Liver (tissue), 3 donors: ENCODE data around the gene HIVEP3.

Source experiments
- ATF3 ChIP-seq: IDR thresholded peaks from 2 replicates; pipeline ENCODE4 v1.6.1; 2016; ENCODE audit warnings: antibody characterized with exemption
- EGR1 ChIP-seq, 2 donors: IDR thresholded peaks; 2 replicates each; pipeline ENCODE4 v1.6.1; 2016 to 2018; ENCODE audit warnings: antibody characterized with exemption in 2 of 2, low read depth in 2 of 2
- JUND ChIP-seq, 2 donors: IDR thresholded peaks; 2 replicates each; pipeline ENCODE4 v1.6.1; 2016; ENCODE audit warnings: antibody characterized with exemption in 2 of 2
- TAF1 ChIP-seq: conservative IDR thresholded peaks from 2 replicates; pipeline ENCODE4 v1.6.1; 2016; ENCODE audit warnings: antibody characterized with exemption, mild to moderate bottlenecking
- YY1 ChIP-seq: IDR thresholded peaks from 2 replicates; pipeline ENCODE4 v1.6.1; 2016; ENCODE audit warnings: antibody characterized with exemption, mild to moderate bottlenecking
- ZBTB33 ChIP-seq: IDR thresholded peaks from 2 replicates; pipeline ENCODE4 v1.6.1; 2016; ENCODE audit warnings: antibody characterized with exemption
- TF ChIP-seq, protein P1 (sequence below): fragments of 150-350 bp; IDR thresholded peaks from 2 replicates; pipeline ENCODE4 v1.5.1; 2017; ENCODE audit warnings: improper control_type of control experiment, low read depth, low read length; ENCODE audit not compliant: missing input control
- TF ChIP-seq, protein P2 (sequence below): IDR thresholded peaks from 2 replicates; pipeline ENCODE4 v1.6.1; 2016; ENCODE audit warnings: antibody characterized with exemption
- TF ChIP-seq, protein P3 (sequence below): IDR thresholded peaks from 2 replicates; pipeline ENCODE4 v1.6.1; 2016; ENCODE audit warnings: antibody characterized with exemption, mild to moderate bottlenecking
- donor health status: healthy.
- donor health status: healthy.

GRCh38 chr1:41823471-41823870 is 95.3 kb downstream of the HIVEP3 start:
- TF ChIP-seq, protein P1, sequence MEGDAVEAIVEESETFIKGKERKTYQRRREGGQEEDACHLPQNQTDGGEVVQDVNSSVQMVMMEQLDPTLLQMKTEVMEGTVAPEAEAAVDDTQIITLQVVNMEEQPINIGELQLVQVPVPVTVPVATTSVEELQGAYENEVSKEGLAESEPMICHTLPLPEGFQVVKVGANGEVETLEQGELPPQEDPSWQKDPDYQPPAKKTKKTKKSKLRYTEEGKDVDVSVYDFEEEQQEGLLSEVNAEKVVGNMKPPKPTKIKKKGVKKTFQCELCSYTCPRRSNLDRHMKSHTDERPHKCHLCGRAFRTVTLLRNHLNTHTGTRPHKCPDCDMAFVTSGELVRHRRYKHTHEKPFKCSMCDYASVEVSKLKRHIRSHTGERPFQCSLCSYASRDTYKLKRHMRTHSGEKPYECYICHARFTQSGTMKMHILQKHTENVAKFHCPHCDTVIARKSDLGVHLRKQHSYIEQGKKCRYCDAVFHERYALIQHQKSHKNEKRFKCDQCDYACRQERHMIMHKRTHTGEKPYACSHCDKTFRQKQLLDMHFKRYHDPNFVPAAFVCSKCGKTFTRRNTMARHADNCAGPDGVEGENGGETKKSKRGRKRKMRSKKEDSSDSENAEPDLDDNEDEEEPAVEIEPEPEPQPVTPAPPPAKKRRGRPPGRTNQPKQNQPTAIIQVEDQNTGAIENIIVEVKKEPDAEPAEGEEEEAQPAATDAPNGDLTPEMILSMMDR = no peak
- TF ChIP-seq EGR1 (IDR thresholded peaks at IDR 0.05; ENCODE audit: low read depth in 2 of 2) (no peak), TAF1 (no peak), JUND (IDR thresholded peaks at IDR 0.05) (no peak), ATF3 (no peak), YY1 (no peak), ZBTB33 (no peak)
- TF ChIP-seq, protein P2, sequence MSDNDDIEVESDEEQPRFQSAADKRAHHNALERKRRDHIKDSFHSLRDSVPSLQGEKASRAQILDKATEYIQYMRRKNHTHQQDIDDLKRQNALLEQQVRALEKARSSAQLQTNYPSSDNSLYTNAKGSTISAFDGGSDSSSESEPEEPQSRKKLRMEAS = no peak
- TF ChIP-seq, protein P3, sequence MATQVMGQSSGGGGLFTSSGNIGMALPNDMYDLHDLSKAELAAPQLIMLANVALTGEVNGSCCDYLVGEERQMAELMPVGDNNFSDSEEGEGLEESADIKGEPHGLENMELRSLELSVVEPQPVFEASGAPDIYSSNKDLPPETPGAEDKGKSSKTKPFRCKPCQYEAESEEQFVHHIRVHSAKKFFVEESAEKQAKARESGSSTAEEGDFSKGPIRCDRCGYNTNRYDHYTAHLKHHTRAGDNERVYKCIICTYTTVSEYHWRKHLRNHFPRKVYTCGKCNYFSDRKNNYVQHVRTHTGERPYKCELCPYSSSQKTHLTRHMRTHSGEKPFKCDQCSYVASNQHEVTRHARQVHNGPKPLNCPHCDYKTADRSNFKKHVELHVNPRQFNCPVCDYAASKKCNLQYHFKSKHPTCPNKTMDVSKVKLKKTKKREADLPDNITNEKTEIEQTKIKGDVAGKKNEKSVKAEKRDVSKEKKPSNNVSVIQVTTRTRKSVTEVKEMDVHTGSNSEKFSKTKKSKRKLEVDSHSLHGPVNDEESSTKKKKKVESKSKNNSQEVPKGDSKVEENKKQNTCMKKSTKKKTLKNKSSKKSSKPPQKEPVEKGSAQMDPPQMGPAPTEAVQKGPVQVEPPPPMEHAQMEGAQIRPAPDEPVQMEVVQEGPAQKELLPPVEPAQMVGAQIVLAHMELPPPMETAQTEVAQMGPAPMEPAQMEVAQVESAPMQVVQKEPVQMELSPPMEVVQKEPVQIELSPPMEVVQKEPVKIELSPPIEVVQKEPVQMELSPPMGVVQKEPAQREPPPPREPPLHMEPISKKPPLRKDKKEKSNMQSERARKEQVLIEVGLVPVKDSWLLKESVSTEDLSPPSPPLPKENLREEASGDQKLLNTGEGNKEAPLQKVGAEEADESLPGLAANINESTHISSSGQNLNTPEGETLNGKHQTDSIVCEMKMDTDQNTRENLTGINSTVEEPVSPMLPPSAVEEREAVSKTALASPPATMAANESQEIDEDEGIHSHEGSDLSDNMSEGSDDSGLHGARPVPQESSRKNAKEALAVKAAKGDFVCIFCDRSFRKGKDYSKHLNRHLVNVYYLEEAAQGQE = no peak
